Breast epithelium (tissue), 3 donors: ENCODE measurements around the gene ZMIZ1.

Source experiments
- CTCF ChIP-seq, 3 donors: fragments of 450-650 bp; IDR thresholded peaks; one replicate each; pipeline ENCODE4 v1.5.1; 2016 to 2017; ENCODE audit warnings: antibody characterized with exemption in 3 of 3, mild to moderate bottlenecking in 3 of 3, moderate library complexity in 3 of 3
- POLR2A ChIP-seq: fragments of 450-650 bp; IDR thresholded peaks from one replicate; pipeline ENCODE4 v1.6.1; 2016; ENCODE audit warnings: antibody characterized with exemption, mild to moderate bottlenecking, moderate library complexity
- POLR2AphosphoS5 ChIP-seq, 3 donors: sonication (generic); formaldehyde crosslinking; IDR thresholded peaks; one replicate each; pipeline ENCODE4 v1.6.1; 2017; ENCODE audit warnings: antibody characterized with exemption in 3 of 3

GRCh38 chr10:79084972-79085597, 16.3 kb downstream of the ZMIZ1 start:
- TF ChIP-seq CTCF (IDR thresholded peaks at IDR 0.05): no peak
- no peak for TF ChIP-seq POLR2A
- no peak for TF ChIP-seq POLR2AphosphoS5 (IDR thresholded peaks at IDR 0.05)
